ENCODE measurements around the gene ATG10. TPM values are rescaled to one million over a fixed set of nuclear protein-coding genes. Genes with fewer than 3 reads are reported as not detected.
A peak's percentile ranks its signal among the peaks of the same experiment; 100 is the strongest.

Gene ATG10
- total and polyA plus RNA-seq, 2 of the 13 experiments (the other 11 are each of a cell fraction or from before 2014, with no cell fraction given) = 2.0 to 5.7 TPM

DNA sequence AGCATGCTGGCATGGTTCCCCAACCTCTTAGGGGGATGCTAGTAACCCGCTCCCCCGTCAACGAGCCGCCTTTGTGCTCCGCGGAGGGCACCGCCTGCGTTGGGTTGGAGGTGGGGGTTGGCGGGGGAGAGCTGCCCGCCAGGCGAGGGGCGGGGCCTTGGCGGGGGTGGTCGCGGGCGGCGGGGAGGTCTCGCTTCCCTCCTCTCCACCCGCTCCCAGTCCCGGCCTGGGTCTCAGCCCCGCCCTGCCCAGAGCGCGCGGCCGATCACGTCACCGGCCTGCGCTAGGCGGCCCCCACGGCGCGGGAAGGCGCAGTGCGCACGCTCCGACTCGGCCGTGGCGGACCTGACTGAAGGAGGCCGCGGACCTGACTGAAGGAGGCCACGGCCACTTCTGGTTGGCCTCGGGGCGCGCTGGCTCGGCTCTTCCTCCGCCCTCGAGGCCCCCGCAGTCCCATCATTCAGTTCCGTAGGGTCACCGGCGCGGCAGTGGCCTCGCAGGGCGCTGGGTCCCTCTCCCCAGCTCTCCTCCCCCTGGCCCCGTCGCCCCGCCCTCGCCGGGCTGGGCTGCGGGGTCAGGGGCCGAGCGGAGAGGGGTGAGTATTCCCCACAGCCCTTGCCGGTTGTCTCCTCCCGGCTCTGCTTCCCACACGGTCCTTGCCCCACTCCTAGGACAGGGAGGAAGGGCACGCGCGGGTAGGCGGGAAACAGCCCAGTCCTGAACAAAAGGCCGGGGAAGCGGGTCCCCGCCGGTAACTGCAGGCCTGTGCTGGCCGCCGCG lies at the start of gene ATG10 (continued):
- TF ChIP-seq BRCA1 (CRISPR knock-in tag; IDR thresholded peaks at IDR 0.05) = no peak
- TF ChIP-seq, protein P1, sequence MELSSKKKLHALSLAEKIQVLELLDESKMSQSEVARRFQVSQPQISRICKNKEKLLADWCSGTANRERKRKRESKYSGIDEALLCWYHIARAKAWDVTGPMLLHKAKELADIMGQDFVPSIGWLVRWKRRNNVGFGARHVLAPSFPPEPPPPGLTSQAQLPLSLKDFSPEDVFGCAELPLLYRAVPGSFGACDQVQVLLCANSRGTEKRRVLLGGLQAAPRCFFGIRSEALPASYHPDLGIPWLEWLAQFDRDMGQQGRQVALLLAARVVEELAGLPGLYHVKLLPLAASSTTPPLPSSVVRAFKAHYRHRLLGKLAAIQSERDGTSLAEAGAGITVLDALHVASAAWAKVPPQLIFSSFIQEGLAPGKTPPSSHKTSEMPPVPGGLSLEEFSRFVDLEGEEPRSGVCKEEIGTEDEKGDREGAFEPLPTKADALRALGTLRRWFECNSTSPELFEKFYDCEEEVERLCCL (CRISPR knock-in tag; IDR thresholded peaks at IDR 0.05; ENCODE audit: borderline replicate concordance) = no peak
- TF ChIP-seq, protein P2, sequence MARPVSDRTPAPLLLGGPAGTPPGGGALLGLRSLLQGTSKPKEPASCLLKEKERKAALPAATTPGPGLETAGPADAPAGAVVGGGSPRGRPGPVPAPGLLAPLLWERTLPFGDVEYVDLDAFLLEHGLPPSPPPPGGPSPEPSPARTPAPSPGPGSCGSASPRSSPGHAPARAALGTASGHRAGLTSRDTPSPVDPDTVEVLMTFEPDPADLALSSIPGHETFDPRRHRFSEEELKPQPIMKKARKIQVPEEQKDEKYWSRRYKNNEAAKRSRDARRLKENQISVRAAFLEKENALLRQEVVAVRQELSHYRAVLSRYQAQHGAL (CRISPR knock-in tag; IDR thresholded peaks at IDR 0.05; ENCODE audit: not compliant biosample characterization) = no peak
- peak; percentile 65 for TF ChIP-seq YEATS2 (CRISPR knock-in tag; IDR thresholded peaks at IDR 0.05; ENCODE audit: borderline replicate concordance)
- TF ChIP-seq, protein P3, sequence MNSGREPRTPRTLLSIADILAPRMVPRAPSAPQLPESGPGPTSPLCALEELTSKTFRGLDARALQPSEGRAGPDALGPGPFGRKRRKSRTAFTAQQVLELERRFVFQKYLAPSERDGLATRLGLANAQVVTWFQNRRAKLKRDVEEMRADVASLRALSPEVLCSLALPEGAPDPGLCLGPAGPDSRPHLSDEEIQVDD (CRISPR knock-in tag; IDR thresholded peaks at IDR 0.05; ENCODE audit: borderline replicate concordance) = no peak
- TF ChIP-seq, protein P4, sequence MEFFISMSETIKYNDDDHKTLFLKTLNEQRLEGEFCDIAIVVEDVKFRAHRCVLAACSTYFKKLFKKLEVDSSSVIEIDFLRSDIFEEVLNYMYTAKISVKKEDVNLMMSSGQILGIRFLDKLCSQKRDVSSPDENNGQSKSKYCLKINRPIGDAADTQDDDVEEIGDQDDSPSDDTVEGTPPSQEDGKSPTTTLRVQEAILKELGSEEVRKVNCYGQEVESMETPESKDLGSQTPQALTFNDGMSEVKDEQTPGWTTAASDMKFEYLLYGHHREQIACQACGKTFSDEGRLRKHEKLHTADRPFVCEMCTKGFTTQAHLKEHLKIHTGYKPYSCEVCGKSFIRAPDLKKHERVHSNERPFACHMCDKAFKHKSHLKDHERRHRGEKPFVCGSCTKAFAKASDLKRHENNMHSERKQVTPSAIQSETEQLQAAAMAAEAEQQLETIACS (CRISPR knock-in tag; IDR thresholded peaks at IDR 0.05) = peak; percentile 74
- TF ChIP-seq ZBTB7A (CRISPR knock-in tag; IDR thresholded peaks at IDR 0.05) = 0 out of 2 replicates have a peak, but pooled peaks have one; percentile 67
- TF ChIP-seq SRY (CRISPR knock-in tag; IDR thresholded peaks at IDR 0.05) = peak; percentile 87; the same call in 1 of the 2 replicates
- no peak for TF ChIP-seq ATAD3A (CRISPR knock-in tag; IDR thresholded peaks at IDR 0.05)
- TF ChIP-seq, protein P5, sequence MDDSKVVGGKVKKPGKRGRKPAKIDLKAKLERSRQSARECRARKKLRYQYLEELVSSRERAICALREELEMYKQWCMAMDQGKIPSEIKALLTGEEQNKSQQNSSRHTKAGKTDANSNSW (CRISPR knock-in tag; IDR thresholded peaks at IDR 0.05; ENCODE audit: borderline replicate concordance) = 0 out of 2 replicates have a peak, but pooled peaks have one; percentile 33
- TF ChIP-seq TEAD2 (CRISPR knock-in tag; IDR thresholded peaks at IDR 0.05) = no peak
- no peak for TF ChIP-seq ZNF75D (CRISPR knock-in tag; IDR thresholded peaks at IDR 0.05; ENCODE audit: borderline replicate concordance)
- no peak for TF ChIP-seq CHD4 (IDR thresholded peaks at IDR 0.05; ENCODE audit: borderline replicate concordance, low read length)
- TF ChIP-seq MATR3 (CRISPR knock-in tag; IDR thresholded peaks at IDR 0.05) = no peak
- TF ChIP-seq, protein P6, sequence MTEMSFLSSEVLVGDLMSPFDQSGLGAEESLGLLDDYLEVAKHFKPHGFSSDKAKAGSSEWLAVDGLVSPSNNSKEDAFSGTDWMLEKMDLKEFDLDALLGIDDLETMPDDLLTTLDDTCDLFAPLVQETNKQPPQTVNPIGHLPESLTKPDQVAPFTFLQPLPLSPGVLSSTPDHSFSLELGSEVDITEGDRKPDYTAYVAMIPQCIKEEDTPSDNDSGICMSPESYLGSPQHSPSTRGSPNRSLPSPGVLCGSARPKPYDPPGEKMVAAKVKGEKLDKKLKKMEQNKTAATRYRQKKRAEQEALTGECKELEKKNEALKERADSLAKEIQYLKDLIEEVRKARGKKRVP (CRISPR knock-in tag; IDR thresholded peaks at IDR 0.05) = no peak
- TF ChIP-seq POLR2A (IDR thresholded peaks at IDR 0.05; ENCODE audit: insufficient read depth in 1 of 2, low read depth in 2 of 2, low read length in 2 of 2) = peak; percentile 82 to 91
- no peak for TF ChIP-seq ZNF550 (CRISPR knock-in tag; IDR thresholded peaks at IDR 0.05; ENCODE audit: borderline replicate concordance)
- TF ChIP-seq, protein P7, sequence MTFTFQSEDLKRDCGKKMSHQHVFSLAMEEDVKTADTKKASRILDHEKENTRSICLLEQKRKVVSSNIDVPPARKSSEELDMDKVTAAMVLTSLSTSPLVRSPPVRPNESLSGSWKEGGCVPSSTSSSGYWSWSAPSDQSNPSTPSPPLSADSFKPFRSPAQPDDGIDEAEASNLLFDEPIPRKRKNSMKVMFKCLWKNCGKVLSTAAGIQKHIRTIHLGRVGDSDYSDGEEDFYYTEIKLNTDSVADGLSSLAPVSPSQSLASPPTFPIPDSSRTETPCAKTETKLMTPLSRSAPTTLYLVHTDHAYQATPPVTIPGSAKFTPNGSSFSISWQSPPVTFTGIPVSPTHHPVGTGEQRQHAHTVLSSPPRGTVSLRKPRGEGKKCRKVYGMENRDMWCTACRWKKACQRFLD (CRISPR knock-in tag; IDR thresholded peaks at IDR 0.05; ENCODE audit: borderline replicate concordance) = 0 out of 2 replicates have a peak, but pooled peaks have one; percentile 46
- TF ChIP-seq, protein P8, sequence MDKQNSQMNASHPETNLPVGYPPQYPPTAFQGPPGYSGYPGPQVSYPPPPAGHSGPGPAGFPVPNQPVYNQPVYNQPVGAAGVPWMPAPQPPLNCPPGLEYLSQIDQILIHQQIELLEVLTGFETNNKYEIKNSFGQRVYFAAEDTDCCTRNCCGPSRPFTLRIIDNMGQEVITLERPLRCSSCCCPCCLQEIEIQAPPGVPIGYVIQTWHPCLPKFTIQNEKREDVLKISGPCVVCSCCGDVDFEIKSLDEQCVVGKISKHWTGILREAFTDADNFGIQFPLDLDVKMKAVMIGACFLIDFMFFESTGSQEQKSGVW (CRISPR knock-in tag; IDR thresholded peaks at IDR 0.05; ENCODE audit: borderline replicate concordance) = no peak; the same call in 1 of the 2 replicates
- peak; percentile 82; the same call in 1 of the 2 replicates for TF ChIP-seq ZNF138 (CRISPR knock-in tag; IDR thresholded peaks at IDR 0.05; ENCODE audit: low read depth)
